HFFc6 (cell line): Measurements from ENCODE around the gene STON2. TPM values are rescaled to one million over a fixed set of nuclear protein-coding genes. Genes with fewer than 3 reads are reported as not detected.
A peak's percentile ranks its signal among the peaks of the same experiment; 100 is the strongest.

ENCODE experiments used
- DNase-seq: peaks from one replicate; pipeline ENCODE4 v3.0.0-alpha.2; 2018
- H3K27ac Mint-ChIP-seq: 2 replicates; pipeline ENCODE4 v1.8.0; 2020; ENCODE audit warnings: mild to moderate bottlenecking, mixed read lengths
- H3K27me3 Mint-ChIP-seq: 2 replicates; pipeline ENCODE4 v1.8.0; 2021; ENCODE audit warnings: mild to moderate bottlenecking, moderate library complexity, mixed read lengths; ENCODE audit not compliant: insufficient read depth
- H3K36me3 Mint-ChIP-seq: 2 replicates; pipeline ENCODE4 v1.8.0; 2021; ENCODE audit warnings: low read depth, mixed read lengths
- H3K4me1 Mint-ChIP-seq: 2 replicates; pipeline ENCODE4 v1.8.0; 2020; ENCODE audit warnings: low read depth, mixed read lengths
- H3K4me3 Mint-ChIP-seq: 2 replicates; pipeline ENCODE4 v1.8.0; 2020; ENCODE audit warnings: mild to moderate bottlenecking, moderate library complexity, mixed read lengths
- H3K9me3 Mint-ChIP-seq: 2 replicates; pipeline ENCODE4 v1.8.0; 2020; ENCODE audit warnings: mild to moderate bottlenecking, mixed read lengths
- CTCF ChIP-seq: fragments of 200-600 bp; sonication (generic); IDR thresholded peaks from 2 replicates; pipeline ENCODE4 v1.5.0; 2021; ENCODE audit warnings: antibody characterized with exemption, mild to moderate bottlenecking
- total RNA-seq, 6 experiments: library from RNA; stranded (reverse); fragmentation: NEBNext Ultra II Directional; extraction: Animal tissue kit (Norgen Biotek cat#: 25700); gene quantifications; 2 replicates in 1 of 6; 3 replicates in 5 of 6; pipeline ENCODE4 v1.2.3, GENCODE V29; 2021

The STON2 gene
- total RNA-seq, 6 experiments from 2014 or later: not detected

- TF ChIP-seq CTCF: no peak
- Mint-ChIP-seq H3K36me3 (no peaks in the 10 kb centered on the region), H3K9me3 (no peaks in the 10 kb centered on the region), H3K4me1 (peaks cover 13% of the 10 kb centered on the region), H3K27ac (no peak overlapping the region), H3K27me3 (peaks cover 20% of the 10 kb centered on the region), H3K4me3 (no peak overlapping the region)
- peak; percentile 3 for DNase-seq
Observed at GRCh38 chr14:81406863-81407262, 6.7 kb upstream of the STON2 start.

- peaks cover 38% of the 10 kb centered on the region for H3K4me1 Mint-ChIP-seq
- peaks cover 16% of the 10 kb centered on the region for H3K27me3 Mint-ChIP-seq
- H3K36me3 Mint-ChIP-seq: no peaks in the 10 kb centered on the region
- peak overlapping the region; percentile 65; the same call in 1 of the 2 replicates for H3K4me3 Mint-ChIP-seq
- TF ChIP-seq CTCF: no peak
- peak overlapping the region; percentile 92 for H3K27ac Mint-ChIP-seq
- H3K9me3 Mint-ChIP-seq: no peaks in the 10 kb centered on the region
- DNase-seq: peak; percentile 2
Observed at GRCh38 chr14:81402123-81402495, 2.0 kb upstream of the STON2 start.

GRCh38 chr14:81401420-81402122 is 1.4 kb upstream of the STON2 start:
- Mint-ChIP-seq H3K27ac (peak overlapping the region; percentile 92), H3K36me3 (no peaks in the 10 kb centered on the region), H3K4me3 (peak overlapping the region; percentile 73), H3K27me3 (peaks cover 16% of the 10 kb centered on the region), H3K4me1 (peaks cover 34% of the 10 kb centered on the region), H3K9me3 (no peaks in the 10 kb centered on the region)
- peak; percentile 94 for DNase-seq
- no peak for TF ChIP-seq CTCF

GRCh38 chr14:81400852-81401251 is 728 bp upstream of the STON2 start:
- no peaks in the 10 kb centered on the region for H3K36me3 Mint-ChIP-seq
- H3K4me3 Mint-ChIP-seq: peak overlapping the region; percentile 73
- TF ChIP-seq CTCF: no peak

GRCh38 chr14:81398196-81398891 is 1.8 kb downstream of the STON2 start:
- Mint-ChIP-seq H3K27me3 (peaks cover 6% of the 10 kb centered on the region), H3K27ac (no peak overlapping the region), H3K4me3 (no peak overlapping the region), H3K9me3 (no peaks in the 10 kb centered on the region), H3K36me3 (no peaks in the 10 kb centered on the region), H3K4me1 (peaks cover 34% of the 10 kb centered on the region)
- TF ChIP-seq CTCF: no peak
- DNase-seq: no peak

More at GRCh38 chr14:81400852-81401251, 728 bp upstream of the STON2 start:
- Mint-ChIP-seq H3K4me1 (peaks cover 34% of the 10 kb centered on the region), H3K9me3 (no peaks in the 10 kb centered on the region), H3K27me3 (peaks cover 16% of the 10 kb centered on the region), H3K27ac (peak overlapping the region; percentile 92)
- peak; percentile 94 for DNase-seq
